Colonic mucosa (tissue), 4 donors: ENCODE measurements around the gene UBE2O. TPM values are rescaled to one million over a fixed set of nuclear protein-coding genes. Genes with fewer than 3 reads are reported as not detected.

ENCODE experiments used
- DNase-seq: peaks from one replicate; pipeline ENCODE4 v3.0.0-alpha.2; 2020
- H3K27ac ChIP-seq: fragments of 200-600 bp; one replicate; pipeline ENCODE4 v1.8.0; 2021
- H3K27me3 ChIP-seq: fragments of 200-600 bp; one replicate; pipeline ENCODE4 v1.8.0; 2021
- H3K36me3 ChIP-seq: fragments of 200-600 bp; one replicate; pipeline ENCODE4 v1.8.0; 2021
- H3K4me1 ChIP-seq: fragments of 200-600 bp; one replicate; pipeline ENCODE4 v1.8.0; 2021; ENCODE audit warnings: mild to moderate bottlenecking
- H3K4me3 ChIP-seq: fragments of 200-600 bp; one replicate; pipeline ENCODE4 v1.8.0; 2021
- H3K9ac ChIP-seq, 2 donors: one replicate each; pipeline ENCODE4 v1.7.0; 2013; ENCODE audit warnings: control low read depth in 2 of 2, low read depth in 2 of 2, low read length in 2 of 2
- H3K9me3 ChIP-seq: fragments of 200-600 bp; one replicate; pipeline ENCODE4 v1.8.0; 2021
- CTCF ChIP-seq: fragments of 200-600 bp; IDR thresholded peaks from one replicate; pipeline ENCODE4 v1.8.0; 2022; ENCODE audit warnings: antibody characterized with exemption, mild to moderate bottlenecking
- intact Hi-C: fragments of 100-400 bp; cut with DNase I; formaldehyde crosslinking; loops from one replicate; pipeline ENCODE4 v1.14.1; 2022
- total RNA-seq, 2 donors: library from RNA; stranded (reverse); fragmentation: NEBNext Ultra II Directional in 1 of 2; extraction: Animal tissue kit (Norgen Biotek cat#: 25700) in 1 of 2; gene quantifications; one replicate each; pipeline ENCODE4 v1.2.1, GENCODE V29; 2021
- donor health status: healthy.
- donor health status: DM: no; HTN: no; CAD: no.
- donor health status: DM: no; HTN: no; CAD: no.

Gene UBE2O
- total RNA-seq, 2 donors from 2014 or later, result 17.5 to 25.2 TPM

GRCh38 chr17:76477576-76477975, 24.6 kb upstream of the UBE2O start:
- Histone ChIP-seq H3K27me3 (no peaks in the 10 kb centered on the region), H3K9me3 (no peaks in the 10 kb centered on the region), H3K4me3 (no peak overlapping the region), H3K27ac (no peak overlapping the region), H3K4me1 (no peaks in the 10 kb centered on the region), H3K9ac (no peak overlapping the region), H3K36me3 (no peaks in the 10 kb centered on the region)
- no peak for DNase-seq
- intact Hi-C loops, result no loop called here
- no peak for TF ChIP-seq CTCF

- TF ChIP-seq CTCF, result no peak
- intact Hi-C loops, result no loop called here
- no peak overlapping the region for H3K4me3 ChIP-seq
- H3K36me3 ChIP-seq, result no peaks in the 10 kb centered on the region
- no peak overlapping the region for H3K9ac ChIP-seq
- H3K27me3 ChIP-seq, result no peaks in the 10 kb centered on the region
- H3K27ac ChIP-seq, result no peak overlapping the region
- H3K4me1 ChIP-seq, result no peaks in the 10 kb centered on the region
- no peak for DNase-seq
- H3K9me3 ChIP-seq, result no peaks in the 10 kb centered on the region
Measured at GRCh38 chr17:76476736-76477135, 23.8 kb upstream of the UBE2O start.

GRCh38 chr17:76475302-76475701, 22.4 kb upstream of the UBE2O start:
- DNase-seq, result no peak
- Histone ChIP-seq H3K4me1 (no peaks in the 10 kb centered on the region), H3K36me3 (no peaks in the 10 kb centered on the region), H3K9ac (no peak overlapping the region), H3K9me3 (no peaks in the 10 kb centered on the region), H3K27me3 (no peaks in the 10 kb centered on the region), H3K27ac (no peak overlapping the region), H3K4me3 (no peak overlapping the region)
- intact Hi-C loops, result no loop called here
- no peak for TF ChIP-seq CTCF

GRCh38 chr17:76474894-76475293, 21.9 kb upstream of the UBE2O start:
- no peaks in the 10 kb centered on the region for H3K27me3 ChIP-seq
- DNase-seq, result no peak
- no peaks in the 10 kb centered on the region for H3K36me3 ChIP-seq
- no peak overlapping the region for H3K9ac ChIP-seq
- no peaks in the 10 kb centered on the region for H3K4me1 ChIP-seq
- no peak for TF ChIP-seq CTCF
- intact Hi-C loops, result no loop called here
- H3K9me3 ChIP-seq, result no peaks in the 10 kb centered on the region
- H3K4me3 ChIP-seq, result no peak overlapping the region
- H3K27ac ChIP-seq, result no peak overlapping the region

- H3K27me3 ChIP-seq, result no peaks in the 10 kb centered on the region
- H3K9ac ChIP-seq, result no peak overlapping the region
- TF ChIP-seq CTCF, result no peak
- H3K36me3 ChIP-seq, result no peaks in the 10 kb centered on the region
- H3K4me3 ChIP-seq, result no peak overlapping the region
- no peak for DNase-seq
- intact Hi-C loops, result no loop called here
- H3K27ac ChIP-seq, result no peak overlapping the region
- H3K9me3 ChIP-seq, result no peaks in the 10 kb centered on the region
- no peaks in the 10 kb centered on the region for H3K4me1 ChIP-seq
Measured at GRCh38 chr17:76474238-76474637, 21.3 kb upstream of the UBE2O start.

DNA sequence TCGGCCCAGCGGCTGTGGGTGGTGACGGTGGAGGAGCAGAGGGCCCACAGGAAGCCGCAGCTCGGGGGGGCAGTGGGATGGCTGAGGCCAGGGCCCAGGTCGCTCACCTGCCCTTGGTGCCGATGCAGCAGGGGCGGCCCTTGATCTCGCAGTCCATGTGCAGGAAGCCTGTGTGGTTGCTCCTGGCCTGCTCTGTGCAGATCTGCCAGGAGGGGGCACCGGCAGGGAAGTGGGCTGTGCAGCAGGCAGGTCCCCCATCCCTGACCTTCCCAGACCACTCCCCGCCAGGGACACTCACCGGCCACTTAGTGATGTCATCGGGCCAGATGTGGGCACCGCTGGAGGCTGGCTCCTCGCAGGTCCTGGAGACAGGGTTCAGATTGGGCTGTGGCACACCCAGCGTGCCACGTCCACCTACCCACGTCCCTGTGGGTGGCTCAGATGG, 20.6 kb upstream of the UBE2O start:
- Histone ChIP-seq H3K36me3 (no peaks in the 10 kb centered on the region), H3K4me3 (no peak overlapping the region), H3K9me3 (no peaks in the 10 kb centered on the region), H3K27me3 (no peaks in the 10 kb centered on the region), H3K4me1 (no peaks in the 10 kb centered on the region), H3K27ac (no peak overlapping the region), H3K9ac (no peak overlapping the region)
- TF ChIP-seq CTCF, result no peak
- intact Hi-C loops, result no loop called here
- DNase-seq, result no peak
